HL-60/S4 (cell line): Measurements from ENCODE around the gene AMOTL1.
"Not testable (repeated sequence)": the region's sequence is repeated elsewhere in the genome, so short reads cannot be mapped to it uniquely, and the experiment has no call there.

Experiments
- in situ Hi-C: fragments of 300-500 bp; cut with MboI; formaldehyde crosslinking; loops from 2 replicates; pipeline ENCODE4 v1.14.3; 2022; ENCODE audit warnings: low sequenced_read_pairs

AMOTL1 gene

GRCh38 chr11:94769880-94770279 lies 1.7 kb downstream of the AMOTL1 start:
- in situ Hi-C loops: no loop called here

DNA sequence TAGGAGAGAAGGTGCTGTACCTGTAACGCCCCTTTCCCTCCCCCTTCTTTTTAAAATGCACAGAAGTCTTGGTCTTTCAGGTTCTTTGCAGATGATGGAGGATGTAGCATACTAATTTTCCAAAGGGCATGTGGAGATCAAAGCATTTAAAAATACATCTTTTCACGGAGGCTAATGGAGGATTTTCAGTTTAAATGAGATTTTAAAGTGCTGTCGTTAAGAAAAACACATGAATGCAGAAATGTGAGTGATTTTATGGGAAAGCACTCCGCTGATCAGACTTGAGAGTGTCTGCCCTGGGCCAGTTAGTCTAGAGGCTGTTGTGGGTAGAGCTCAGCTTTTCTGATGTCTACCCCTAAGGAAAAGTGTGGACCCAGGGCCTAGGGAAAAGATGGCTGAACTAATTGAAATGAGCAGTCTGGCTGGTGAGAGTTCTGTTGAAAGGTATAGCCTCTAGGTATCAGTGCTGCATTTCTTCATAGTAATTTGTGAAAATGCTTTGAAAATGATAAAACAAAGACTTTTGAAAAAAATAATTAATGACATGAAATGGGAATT lies 2.5 kb downstream of the AMOTL1 start:
- in situ Hi-C loops: no loop called here

- in situ Hi-C loops: no loop called here
Measured at GRCh38 chr11:94771390-94771789, 3.2 kb downstream of the AMOTL1 start.

DNA sequence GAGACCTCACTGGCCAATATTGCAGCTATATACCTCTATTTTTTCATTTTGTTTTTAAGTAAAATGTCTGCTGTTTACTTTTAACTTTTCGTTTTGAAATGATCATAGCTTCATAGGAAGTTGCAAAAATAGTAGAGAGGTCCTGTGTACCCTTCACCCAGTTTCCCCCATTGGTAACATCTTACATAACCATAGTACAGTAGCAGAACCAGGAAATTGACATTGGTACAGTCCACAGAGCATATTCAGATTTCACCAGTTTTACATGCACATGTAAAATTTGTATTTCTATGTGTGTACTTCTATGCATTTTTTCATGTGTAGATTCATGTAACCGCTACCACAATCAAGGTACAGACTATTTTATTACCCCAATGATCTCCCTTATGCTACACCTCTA lies 3.8 kb downstream of the AMOTL1 start:
- in situ Hi-C loops: no loop called here

- in situ Hi-C loops: no loop called here
Measured at GRCh38 chr11:94773842-94774241, 5.7 kb downstream of the AMOTL1 start.

GRCh38 chr11:94774345-94774744 lies 6.2 kb downstream of the AMOTL1 start:
- in situ Hi-C loops: no loop called here

GRCh38 chr11:94775567-94776327 lies 7.6 kb downstream of the AMOTL1 start:
- in situ Hi-C loops: no loop called here

GRCh38 chr11:94776351-94777321 lies 8.5 kb downstream of the AMOTL1 start:
- in situ Hi-C loops: no loop called here

DNA sequence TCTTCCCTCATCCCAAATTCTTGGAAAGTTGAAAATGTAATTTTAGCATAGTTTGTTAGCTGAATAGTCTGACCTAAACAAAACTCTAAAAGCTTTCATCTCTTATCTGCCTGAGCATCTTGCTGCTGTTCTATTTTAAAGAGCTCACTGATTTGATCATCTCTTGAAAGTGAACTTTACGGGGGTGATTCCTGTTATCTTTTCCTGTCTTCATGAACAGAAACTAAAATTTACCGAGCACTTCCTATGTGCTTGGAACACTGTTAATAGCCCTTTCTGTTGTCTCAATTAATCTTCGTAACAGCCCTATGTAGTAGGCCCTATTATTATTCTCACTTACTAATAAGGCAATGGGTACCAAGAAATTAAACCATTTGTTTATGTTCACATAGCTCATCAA lies 12.3 kb downstream of the AMOTL1 start:
- in situ Hi-C loops: no loop called here

DNA sequence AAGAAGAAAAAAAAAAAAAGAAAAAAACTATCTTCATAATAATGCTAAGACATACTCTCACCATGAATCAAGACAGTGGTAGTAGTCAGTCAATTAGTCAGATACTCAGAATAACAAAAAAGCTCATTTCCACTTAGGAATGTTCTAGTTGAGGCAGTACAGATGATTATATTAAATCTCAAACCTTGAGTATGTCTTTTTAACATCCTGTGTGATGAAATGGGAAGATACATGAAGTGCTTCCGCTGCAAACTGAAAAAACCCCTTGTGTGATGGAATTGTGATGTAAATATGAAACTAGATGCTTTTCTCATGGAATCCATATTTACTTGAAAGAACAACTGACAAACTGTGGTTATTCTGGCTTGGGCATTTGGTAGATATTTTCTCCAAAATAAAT lies 13.7 kb downstream of the AMOTL1 start:
- in situ Hi-C loops: no loop called here

DNA sequence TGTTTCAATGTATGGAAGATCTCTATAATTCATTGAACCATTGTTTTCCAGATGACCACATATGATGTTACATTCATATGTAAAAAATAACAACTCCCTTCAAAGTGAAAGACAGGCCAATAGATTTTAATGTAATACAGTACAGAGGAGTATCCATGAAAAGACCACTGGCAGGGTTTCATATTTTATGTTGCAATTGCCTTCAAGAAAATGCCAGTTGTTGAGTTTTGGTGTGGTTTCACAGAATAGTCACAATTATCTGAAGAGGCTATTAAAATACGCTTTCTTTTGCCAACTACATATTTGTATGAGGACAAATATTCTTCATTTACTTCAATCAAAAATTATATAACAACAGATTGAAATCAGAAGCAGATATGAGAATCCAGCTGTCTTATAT lies 14.3 kb downstream of the AMOTL1 start:
- in situ Hi-C loops: no loop called here

GRCh38 chr11:94784884-94785283 lies 16.7 kb downstream of the AMOTL1 start:
- in situ Hi-C loops: no loop called here

- in situ Hi-C loops: no loop called here
Measured at GRCh38 chr11:94785509-94785908, 17.4 kb downstream of the AMOTL1 start.

- in situ Hi-C loops: no loop called here
Measured at GRCh38 chr11:94786264-94787126, 18.3 kb downstream of the AMOTL1 start.

DNA sequence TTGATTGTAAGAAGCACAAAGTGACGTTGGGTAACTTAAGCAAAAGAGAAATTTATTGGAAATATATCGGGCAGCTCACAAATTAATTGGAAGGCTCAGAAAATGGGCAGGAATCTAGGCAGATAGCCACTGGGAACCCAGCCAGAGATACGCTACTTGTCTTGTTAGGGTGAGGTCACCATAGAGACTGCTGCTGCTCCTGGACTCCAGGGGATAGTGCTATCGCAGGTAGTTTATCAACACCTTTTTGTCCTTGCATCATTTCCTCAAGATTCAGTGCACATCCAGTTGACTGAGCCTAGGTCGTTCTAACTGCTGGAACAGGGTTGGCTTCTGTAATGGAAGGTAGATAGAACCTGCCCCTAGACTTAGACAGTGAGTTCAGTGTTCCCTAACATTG lies 19.6 kb downstream of the AMOTL1 start:
- in situ Hi-C loops: no loop called here

- in situ Hi-C loops: no loop called here
Measured at GRCh38 chr11:94788396-94788795, 20.2 kb downstream of the AMOTL1 start.

DNA sequence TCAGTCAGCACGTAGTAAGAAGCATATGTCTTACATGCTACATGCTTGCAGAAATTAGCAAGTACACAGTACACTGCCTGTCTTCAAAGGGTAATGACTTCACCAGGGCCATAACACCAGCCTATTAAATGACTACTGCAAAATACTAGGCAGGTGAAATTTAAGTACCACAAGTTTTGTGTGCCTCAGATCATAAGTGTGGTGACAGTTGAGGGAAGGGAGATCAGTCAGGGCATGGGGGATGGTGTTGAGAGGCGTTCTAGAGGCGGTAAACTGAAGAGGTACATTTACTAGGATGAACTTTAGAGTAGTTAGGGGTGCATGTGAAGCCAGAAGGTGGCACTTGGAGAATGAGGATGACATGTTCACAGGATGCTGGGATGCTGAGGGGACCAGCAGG lies 22.0 kb downstream of the AMOTL1 start:
- in situ Hi-C loops: no loop called here

- in situ Hi-C loops: no loop called here
Measured at GRCh38 chr11:94790661-94791180, 22.6 kb downstream of the AMOTL1 start.

GRCh38 chr11:94791216-94791889 lies 23.2 kb downstream of the AMOTL1 start:
- in situ Hi-C loops: no loop called here

DNA sequence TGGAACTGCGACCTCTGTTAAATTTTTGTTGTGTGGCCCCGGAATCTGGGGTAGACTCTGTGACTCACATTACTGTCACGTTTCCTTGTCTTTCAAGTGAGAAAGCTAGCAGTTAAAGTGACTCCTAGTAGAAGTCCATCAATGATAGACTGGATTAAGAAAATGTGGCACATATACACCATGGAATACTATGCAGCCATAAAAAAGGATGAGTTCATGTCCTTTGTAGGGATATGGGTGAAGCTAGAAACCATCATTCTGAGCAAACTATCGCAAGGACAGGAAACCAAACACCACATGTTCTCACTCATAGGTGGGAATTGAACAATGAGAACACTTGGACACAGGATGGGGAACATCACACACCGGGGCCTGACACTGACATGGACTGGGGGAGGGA lies 23.8 kb downstream of the AMOTL1 start:
- in situ Hi-C loops: not testable (repeated sequence)
